HG03196 (cell line): ENCODE data around the gene CYP27A1.

ENCODE experiments used
- ATAC-seq: cut with Tn5 transposase; IDR thresholded peaks from one replicate; pipeline ENCODE4 v1.9.1; 2021; ENCODE audit not compliant: unreplicated experiment

The CYP27A1 gene

GRCh38 chr2:218809515-218809914, 27.6 kb downstream of the CYP27A1 start:
- no peak for ATAC-seq

- no peak for ATAC-seq
These were observed 28.3 kb downstream of the CYP27A1 start for GRCh38 chr2:218810256-218810655.

GRCh38 chr2:218811382-218811781, 29.4 kb downstream of the CYP27A1 start:
- no peak for ATAC-seq

- ATAC-seq: no peak
These were observed 30.3 kb downstream of the CYP27A1 start for GRCh38 chr2:218812096-218812815.

GRCh38 chr2:218812861-218813260, 30.9 kb downstream of the CYP27A1 start:
- ATAC-seq: no peak

- no peak for ATAC-seq
These were observed 32.0 kb downstream of the CYP27A1 start for GRCh38 chr2:218813771-218814460.

DNA sequence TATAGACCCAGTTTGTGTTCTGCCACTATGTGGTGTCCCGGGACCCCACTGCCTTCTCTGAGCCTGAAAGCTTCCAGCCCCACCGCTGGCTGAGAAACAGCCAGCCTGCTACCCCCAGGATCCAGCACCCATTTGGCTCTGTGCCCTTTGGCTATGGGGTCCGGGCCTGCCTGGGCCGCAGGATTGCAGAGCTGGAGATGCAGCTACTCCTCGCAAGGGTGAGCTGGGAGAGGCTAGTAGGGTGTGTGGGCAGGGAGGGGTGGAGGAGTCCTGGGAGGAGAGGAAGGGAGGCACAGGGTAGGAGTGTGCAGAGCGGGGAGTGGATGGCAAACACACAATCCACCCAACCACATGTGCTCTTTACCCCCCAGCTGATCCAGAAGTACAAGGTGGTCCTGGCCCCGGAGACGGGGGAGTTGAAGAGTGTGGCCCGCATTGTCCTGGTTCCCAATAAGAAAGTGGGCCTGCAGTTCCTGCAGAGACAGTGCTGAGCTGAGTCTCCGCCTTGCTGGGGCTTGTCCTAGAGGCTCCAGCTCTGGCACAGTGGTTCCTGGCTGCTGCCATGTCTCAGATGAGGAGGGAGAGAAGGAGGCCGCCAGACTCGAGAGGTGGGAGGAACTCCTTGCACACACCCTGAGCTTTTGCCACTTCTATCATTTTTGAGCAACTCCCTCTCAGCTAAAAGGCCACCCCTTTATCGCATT, 32.7 kb downstream of the CYP27A1 start:
- no peak for ATAC-seq

GRCh38 chr2:218815244-218815637, 33.3 kb downstream of the CYP27A1 start:
- no peak for ATAC-seq

DNA sequence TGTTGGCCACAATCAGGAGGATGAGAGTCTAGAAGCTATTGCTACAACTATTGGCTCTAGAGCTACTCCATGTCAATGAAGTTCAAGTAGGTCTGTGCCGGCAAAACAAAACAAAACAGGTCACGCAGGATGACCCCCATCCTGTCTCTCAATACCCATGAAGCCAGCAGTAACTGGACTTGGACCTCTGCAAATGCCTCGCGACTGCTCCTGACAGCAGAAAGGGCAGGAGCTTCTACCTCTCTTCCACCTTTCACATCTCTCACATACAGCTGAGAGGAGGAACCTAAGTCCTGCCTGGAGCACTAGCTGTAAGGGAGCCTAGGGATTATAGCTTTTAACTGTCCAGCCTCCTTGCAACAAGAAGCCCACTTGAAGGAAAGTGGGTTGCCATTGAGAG, 33.7 kb downstream of the CYP27A1 start:
- no peak for ATAC-seq

DNA sequence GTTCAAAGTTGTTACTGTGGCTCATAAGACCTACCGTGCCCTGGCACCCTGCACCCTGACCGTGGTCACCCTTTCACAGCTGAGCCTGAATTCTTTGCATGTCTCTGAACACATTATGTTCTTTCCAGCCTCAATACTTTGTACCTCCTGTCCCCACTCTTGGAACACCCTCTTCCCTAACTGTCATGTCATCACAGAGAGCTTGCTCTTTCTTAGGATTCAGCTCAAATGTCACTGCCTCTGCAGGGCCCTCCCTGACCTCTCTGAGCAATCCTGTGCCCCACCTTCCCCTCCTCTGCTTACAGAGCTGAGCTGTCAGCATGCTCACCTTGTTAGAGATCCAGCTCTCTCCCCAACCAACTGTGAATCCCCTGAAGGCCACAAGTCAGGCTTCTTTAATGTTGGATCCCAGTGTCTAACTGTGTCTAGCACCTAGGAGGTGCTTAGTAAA, 34.6 kb downstream of the CYP27A1 start:
- no peak for ATAC-seq

DNA sequence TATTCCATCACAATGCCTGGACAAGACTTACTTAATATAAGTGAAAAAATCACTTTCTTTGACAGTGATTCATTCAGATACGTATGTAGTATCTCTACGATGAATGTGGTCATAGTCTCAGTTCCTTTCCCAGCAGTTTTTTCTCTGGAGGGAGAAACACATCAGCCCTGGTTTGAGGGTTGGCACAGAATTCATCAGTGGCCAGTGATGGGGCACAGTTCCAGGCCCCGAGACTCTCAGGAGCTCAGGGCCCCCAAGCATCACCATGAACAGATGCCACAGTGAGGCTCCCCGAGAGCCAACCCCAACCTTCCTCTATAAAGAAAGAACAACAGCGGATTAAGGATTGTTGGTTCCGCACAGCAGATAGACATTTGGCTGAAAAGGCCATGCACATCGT, 37.1 kb downstream of the CYP27A1 start:
- no peak for ATAC-seq

DNA sequence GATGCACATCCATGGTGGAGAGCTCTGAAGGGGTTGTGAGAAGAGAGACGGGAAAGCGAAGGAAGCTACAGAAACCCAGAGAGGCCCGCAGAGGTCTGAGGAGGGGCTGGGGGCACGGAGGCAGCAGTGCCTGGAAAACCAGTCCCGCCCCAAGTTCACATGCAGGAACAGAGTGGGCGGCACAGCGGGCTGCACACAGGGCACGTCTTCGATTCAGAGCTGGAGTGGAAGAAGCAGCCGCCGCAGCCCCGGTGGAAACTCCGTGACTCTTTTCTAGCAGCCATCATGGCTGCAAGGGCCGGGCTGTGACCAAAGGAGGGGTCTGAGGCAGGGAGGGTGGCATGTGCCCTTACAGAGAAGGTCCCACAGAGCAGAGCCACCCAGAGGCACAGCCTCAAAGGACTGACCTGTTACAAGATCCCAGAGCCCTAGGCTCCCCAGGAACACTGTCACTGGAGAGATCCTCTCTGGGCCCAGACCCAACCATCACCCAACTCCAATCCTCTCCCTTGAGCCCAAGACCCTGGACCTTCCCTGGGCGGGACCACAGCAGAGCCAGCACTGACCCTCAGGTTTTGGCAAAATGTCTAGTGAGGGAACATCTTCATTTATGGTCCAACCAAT, 38.9 kb downstream of the CYP27A1 start:
- no peak for ATAC-seq

- ATAC-seq: no peak
These were observed 39.8 kb downstream of the CYP27A1 start for GRCh38 chr2:218821605-218822211.

GRCh38 chr2:218822622-218823021, 40.7 kb downstream of the CYP27A1 start:
- no peak for ATAC-seq

DNA sequence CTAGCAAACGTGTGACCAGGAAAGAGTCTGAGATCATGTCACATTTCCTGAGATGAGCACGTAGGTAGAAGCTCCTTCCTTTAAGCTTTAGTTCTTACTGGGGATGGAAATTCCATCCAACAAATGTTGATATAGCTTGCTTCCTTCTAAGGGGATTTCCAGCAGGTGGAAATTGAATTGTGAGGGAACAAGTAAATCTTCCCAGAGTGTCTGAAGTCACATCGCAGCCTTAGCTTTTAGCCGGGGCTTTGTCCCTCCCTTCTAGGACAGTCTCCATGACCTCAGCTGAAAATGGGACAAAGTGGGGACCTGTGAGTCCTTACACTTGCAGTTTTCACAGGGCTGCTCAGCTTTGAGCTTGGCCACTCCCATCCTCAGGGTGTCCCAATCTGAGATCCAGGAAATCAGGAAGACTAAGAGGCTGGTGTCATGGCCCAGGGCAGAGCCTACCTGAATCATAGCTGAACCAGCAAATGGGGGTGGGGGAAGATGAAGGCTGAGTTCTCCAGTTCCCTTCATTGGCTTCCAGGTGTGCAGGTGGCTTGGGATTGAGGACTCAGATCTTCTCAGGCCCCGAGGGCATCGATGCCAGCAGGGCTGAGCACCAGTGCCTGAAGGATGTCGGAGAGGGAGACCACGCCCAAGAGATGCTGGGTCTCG, 41.4 kb downstream of the CYP27A1 start:
- ATAC-seq: no peak

GRCh38 chr2:218824004-218824403, 42.1 kb downstream of the CYP27A1 start:
- no peak for ATAC-seq

DNA sequence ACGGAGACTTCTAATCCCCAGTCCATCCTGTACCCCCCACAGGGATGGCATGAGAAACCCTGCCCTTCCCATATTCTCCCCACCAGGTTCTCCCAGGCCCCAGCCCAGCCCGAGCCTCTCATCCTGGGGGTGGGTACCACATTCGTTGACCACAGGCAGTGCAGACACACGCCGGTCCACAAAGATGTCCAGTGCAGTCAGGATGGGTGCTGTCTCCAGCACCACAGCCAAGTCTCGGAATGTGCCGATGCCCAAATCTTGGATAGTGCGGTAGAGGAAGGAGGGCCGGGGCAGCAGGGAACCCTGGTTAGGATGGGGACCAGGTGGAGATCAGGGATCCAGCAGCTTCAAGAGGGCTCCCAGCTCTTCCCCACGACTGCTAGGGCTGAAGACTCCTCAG, 44.8 kb downstream of the CYP27A1 start:
- ATAC-seq: no peak

- no peak for ATAC-seq
These were observed 45.9 kb downstream of the CYP27A1 start for GRCh38 chr2:218827701-218828476.

DNA sequence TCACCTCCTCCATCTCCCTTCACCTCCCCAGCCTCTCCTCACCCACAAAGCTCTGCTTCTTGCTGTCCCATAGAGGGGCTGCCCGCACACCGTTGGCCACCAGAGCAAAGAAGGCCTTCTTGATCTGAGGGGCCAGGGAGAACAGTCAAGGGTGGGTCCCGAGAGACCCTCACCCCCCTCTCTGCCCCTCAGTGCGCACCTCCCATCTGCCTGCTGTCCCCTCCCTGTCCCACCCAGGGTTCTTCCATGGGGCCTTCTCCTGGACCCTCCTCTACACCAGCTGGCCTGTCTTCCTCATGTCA, 46.5 kb downstream of the CYP27A1 start:
- ATAC-seq: no peak

- no peak for ATAC-seq
These were observed 48.0 kb downstream of the CYP27A1 start for GRCh38 chr2:218829868-218830451.
